MG63 (cell line): ENCODE results near the gene GDF7. TPM values are rescaled to one million over a fixed set of nuclear protein-coding genes. Genes with fewer than 3 reads are reported as not detected.

ENCODE experiments used
- DNase-seq: peaks from one replicate; pipeline ENCODE4 v3.0.0-alpha.2; 2020
- H3K27me3 ChIP-seq: fragments of 250-450 bp; sonication (Bioruptor Pico); 2 replicates; pipeline ENCODE4 v1.5.1; 2020; ENCODE audit warnings: mild to moderate bottlenecking, moderate library complexity
- H3K36me3 ChIP-seq: fragments of 250-450 bp; sonication (Bioruptor Pico); 2 replicates; pipeline ENCODE4 v1.5.1; 2020; ENCODE audit warnings: mild to moderate bottlenecking, moderate library complexity
- H3K4me3 ChIP-seq: fragments of 250-450 bp; sonication (Bioruptor Pico); 2 replicates; pipeline ENCODE4 v1.5.1; 2020; ENCODE audit warnings: mild to moderate bottlenecking, moderate library complexity
- H3K9me3 ChIP-seq: fragments of 250-450 bp; sonication (Bioruptor Pico); 2 replicates; pipeline ENCODE4 v1.5.1; 2020; ENCODE audit warnings: mild to moderate bottlenecking, moderate library complexity
- total RNA-seq: library from RNA; depleted of rRNA; stranded (reverse); fragments of >200 nt; shearing (Covaris generic); gene quantifications from 2 replicates; pipeline ENCODE4 v1.2.3, GENCODE V29; 2014; ENCODE audit warnings: low replicate concordance

The GDF7 gene
- total RNA-seq, 1 experiment from 2014 or later, result not detected

GRCh38 chr2:20649976-20650375 is 17.0 kb upstream of the GDF7 start:
- no peak for DNase-seq
- H3K27me3 ChIP-seq, result no peaks in the 10 kb centered on the region
- peak overlapping the region; percentile 89 for H3K4me3 ChIP-seq
- no peaks in the 10 kb centered on the region for H3K9me3 ChIP-seq
- no peaks in the 10 kb centered on the region for H3K36me3 ChIP-seq

GRCh38 chr2:20650393-20650876 is 16.5 kb upstream of the GDF7 start:
- DNase-seq, result no peak
- H3K9me3 ChIP-seq, result no peaks in the 10 kb centered on the region

GRCh38 chr2:20650877-20651730 is 15.8 kb upstream of the GDF7 start, which contains the start of gene HS1BP3:
TSS of gene HS1BP3 (minus strand) at chr2:20651098. CDS start at chr2:20651063, 35 bp downstream.
- Histone ChIP-seq H3K36me3 (no peaks in the 10 kb centered on the region), H3K4me3 (peak within 1 kb of the TSS; percentile 89), H3K9me3 (no peaks in the 10 kb centered on the region), H3K27me3 (no peaks in the 10 kb centered on the region)
- peak; percentile 80 for DNase-seq

More at GRCh38 chr2:20650393-20650876, 16.5 kb upstream of the GDF7 start:
- Histone ChIP-seq H3K27me3 (no peaks in the 10 kb centered on the region), H3K4me3 (peak overlapping the region; percentile 89), H3K36me3 (no peaks in the 10 kb centered on the region)

DNA sequence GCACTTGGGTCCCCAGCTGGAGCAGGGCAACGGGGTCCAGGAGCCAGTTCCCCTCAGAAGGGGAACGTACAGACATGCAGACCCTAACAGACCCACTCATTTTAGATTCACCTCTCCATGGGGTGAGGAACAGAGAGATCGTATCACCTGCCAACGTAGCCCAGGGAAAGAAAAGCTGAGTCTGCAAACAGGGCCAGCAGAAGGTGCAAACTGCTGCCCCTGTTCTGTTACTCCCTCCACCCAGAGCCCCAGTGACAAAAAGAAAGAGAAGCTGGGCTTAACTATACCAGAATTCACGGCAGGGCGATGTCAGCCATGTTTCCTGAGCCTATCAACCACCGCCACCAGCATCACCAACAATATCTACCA is 15.2 kb upstream of the GDF7 start:
- no peaks in the 10 kb centered on the region for H3K36me3 ChIP-seq
- no peak for DNase-seq
- H3K4me3 ChIP-seq, result peak overlapping the region; percentile 89
- no peaks in the 10 kb centered on the region for H3K27me3 ChIP-seq
- no peaks in the 10 kb centered on the region for H3K9me3 ChIP-seq

- no peaks in the 10 kb centered on the region for H3K36me3 ChIP-seq
- H3K27me3 ChIP-seq, result no peaks in the 10 kb centered on the region
- no peak overlapping the region for H3K4me3 ChIP-seq
- no peak for DNase-seq
- no peaks in the 10 kb centered on the region for H3K9me3 ChIP-seq
Measured at GRCh38 chr2:20652141-20652540, 14.8 kb upstream of the GDF7 start.

- no peak for DNase-seq
- Histone ChIP-seq H3K27me3 (no peaks in the 10 kb centered on the region), H3K36me3 (no peaks in the 10 kb centered on the region), H3K9me3 (no peaks in the 10 kb centered on the region), H3K4me3 (no peak overlapping the region)
Measured at GRCh38 chr2:20652673-20653575, 14.0 kb upstream of the GDF7 start.

GRCh38 chr2:20653695-20654534 is 13.0 kb upstream of the GDF7 start:
- no peaks in the 10 kb centered on the region for H3K9me3 ChIP-seq
- H3K36me3 ChIP-seq, result no peaks in the 10 kb centered on the region
- DNase-seq, result no peak
- H3K4me3 ChIP-seq, result no peak overlapping the region
- H3K27me3 ChIP-seq, result no peaks in the 10 kb centered on the region

DNA sequence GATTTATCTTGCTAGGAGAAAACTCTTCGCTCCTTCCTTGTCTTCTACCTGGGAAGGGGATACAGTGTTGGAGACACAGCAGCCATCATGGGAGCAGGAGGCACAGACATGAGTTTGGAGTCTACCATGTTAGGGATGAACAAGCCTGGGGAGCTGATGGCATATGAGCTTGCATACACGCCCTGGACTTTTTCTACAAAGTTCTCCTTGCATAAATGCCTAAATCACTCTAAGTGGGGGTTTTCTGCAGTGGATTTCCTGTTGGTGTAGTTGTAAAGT is 12.5 kb upstream of the GDF7 start:
- no peak overlapping the region for H3K4me3 ChIP-seq
- no peaks in the 10 kb centered on the region for H3K36me3 ChIP-seq
- DNase-seq, result no peak
- no peaks in the 10 kb centered on the region for H3K9me3 ChIP-seq
- H3K27me3 ChIP-seq, result peaks cover 1% of the 10 kb centered on the region; the same call in 1 of the 2 replicates

DNA sequence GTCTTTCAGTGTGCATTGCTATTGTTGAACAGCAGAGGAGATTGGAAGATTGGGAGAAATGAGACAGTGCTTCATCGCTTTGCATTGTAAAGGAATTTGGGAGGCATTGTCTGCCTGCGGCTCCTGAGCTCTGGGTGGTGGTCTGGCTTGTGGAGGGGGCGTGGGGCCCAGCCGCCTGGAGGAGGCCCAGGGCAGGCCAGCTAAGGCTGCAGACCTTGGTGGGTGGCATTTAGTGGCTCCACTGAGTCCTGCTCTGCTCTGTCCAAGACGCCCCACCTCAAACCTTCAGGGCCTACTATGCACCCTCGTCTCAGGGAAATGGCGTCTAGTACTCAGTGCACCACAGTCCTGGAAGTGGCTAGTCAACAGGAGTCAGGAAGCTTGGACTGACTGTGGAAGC is 10.4 kb upstream of the GDF7 start:
- peaks cover 12% of the 10 kb centered on the region; the same call in 1 of the 2 replicates for H3K27me3 ChIP-seq
- no peak for DNase-seq
- H3K36me3 ChIP-seq, result no peaks in the 10 kb centered on the region
- no peak overlapping the region for H3K4me3 ChIP-seq
- no peaks in the 10 kb centered on the region for H3K9me3 ChIP-seq

DNA sequence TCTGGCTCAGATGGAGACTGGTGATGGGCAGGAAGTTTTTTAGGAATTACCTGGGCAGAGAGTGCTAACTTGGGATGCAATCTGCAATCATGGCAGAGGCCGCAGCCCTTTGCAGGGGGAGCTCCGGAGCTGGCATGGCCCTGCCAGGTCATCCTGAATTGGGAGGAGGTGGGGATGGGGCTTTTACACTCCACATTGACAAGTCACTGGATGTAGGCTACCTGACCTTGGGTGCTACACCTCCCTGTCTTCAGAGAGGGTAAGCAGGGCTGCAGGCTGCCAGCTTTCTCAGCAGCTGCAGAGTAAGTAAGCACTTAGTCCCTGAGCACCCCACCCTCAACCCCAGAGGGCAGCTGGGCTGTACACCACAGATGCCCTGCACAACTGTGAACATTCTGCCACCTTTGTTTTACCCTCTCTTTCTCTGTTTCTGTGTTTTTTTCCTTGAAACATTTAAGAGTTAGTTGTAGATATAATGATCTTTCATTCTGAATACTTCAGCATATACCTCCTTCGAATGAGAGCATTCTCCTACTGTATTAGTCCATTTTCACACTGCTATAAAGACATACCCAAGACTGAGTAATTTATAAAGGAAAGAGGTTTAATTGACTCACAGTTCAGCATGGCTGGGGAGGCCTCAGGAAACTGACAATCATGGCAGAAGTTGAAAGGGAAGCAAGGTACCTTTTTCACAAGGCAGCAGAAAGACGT is 9.3 kb upstream of the GDF7 start:
- Histone ChIP-seq H3K4me3 (no peak overlapping the region), H3K27me3 (peaks cover 23% of the 10 kb centered on the region), H3K9me3 (no peaks in the 10 kb centered on the region), H3K36me3 (no peaks in the 10 kb centered on the region)
- no peak for DNase-seq

- Histone ChIP-seq H3K9me3 (no peaks in the 10 kb centered on the region), H3K4me3 (no peak overlapping the region), H3K36me3 (no peaks in the 10 kb centered on the region), H3K27me3 (peaks cover 51% of the 10 kb centered on the region)
- DNase-seq, result no peak
Measured at GRCh38 chr2:20660506-20661420, 6.2 kb upstream of the GDF7 start.

DNA sequence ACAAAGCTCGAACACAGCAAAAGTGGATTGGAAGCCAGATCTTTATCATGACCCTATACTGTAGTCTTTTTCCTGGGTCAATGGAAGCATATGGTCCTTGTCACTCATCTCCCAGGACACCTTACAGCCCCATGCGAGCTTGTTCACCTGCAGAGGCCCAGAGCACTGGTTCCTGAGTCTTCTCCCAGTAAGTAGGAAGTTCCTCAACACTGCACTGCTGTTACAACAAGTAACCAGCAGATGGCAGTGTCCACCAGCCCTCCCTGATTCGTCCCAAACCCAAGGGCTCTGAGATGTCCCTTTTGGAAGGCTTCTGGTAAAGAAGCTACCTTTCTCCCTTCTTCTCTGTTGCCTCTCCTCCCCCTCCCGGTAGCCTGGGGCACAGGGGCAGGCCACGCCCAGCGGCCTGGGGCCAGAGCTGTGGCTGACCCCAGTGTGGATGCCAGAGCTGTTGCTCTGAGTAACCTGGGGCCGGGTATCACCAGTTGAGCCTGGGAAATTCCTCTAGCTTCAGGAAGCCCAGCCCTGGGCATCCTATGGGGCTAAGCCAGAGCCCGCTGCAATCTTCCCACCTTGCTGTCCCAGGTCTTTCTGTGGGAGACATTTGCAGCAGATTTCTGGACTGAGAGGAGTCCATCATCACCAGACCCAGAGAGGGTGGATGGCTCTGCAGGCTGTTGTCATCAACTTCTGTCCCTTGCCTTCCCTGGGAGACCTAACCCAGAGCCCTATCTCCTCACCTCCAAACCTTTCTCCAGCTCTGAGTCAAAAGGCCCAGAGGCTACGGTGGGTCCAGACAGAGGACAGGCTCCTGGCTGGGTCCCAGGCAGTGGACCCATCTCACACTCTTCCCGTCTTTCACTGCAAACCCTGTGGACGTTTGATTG is 5.3 kb upstream of the GDF7 start:
- DNase-seq, result peak; percentile 40

GRCh38 chr2:20662308-20662937 is 4.5 kb upstream of the GDF7 start:
- Histone ChIP-seq H3K9me3 (no peaks in the 10 kb centered on the region), H3K4me3 (no peak overlapping the region), H3K36me3 (no peaks in the 10 kb centered on the region), H3K27me3 (peaks cover 58% of the 10 kb centered on the region)
- DNase-seq, result no peak

More for the DNA sequence above, 5.3 kb upstream of the GDF7 start:
- Histone ChIP-seq H3K36me3 (no peaks in the 10 kb centered on the region), H3K27me3 (peaks cover 58% of the 10 kb centered on the region), H3K9me3 (no peaks in the 10 kb centered on the region), H3K4me3 (no peak overlapping the region)
